ENCODE measurements around the gene GJA3. TPM values are rescaled to one million over a fixed set of nuclear protein-coding genes. Genes with fewer than 3 reads are reported as not detected.

Gene GJA3
- total RNA-seq, 4 donors from 2014 or later = 0.04 to 0.52 (median 0.32) TPM; not detected in 1

DNA sequence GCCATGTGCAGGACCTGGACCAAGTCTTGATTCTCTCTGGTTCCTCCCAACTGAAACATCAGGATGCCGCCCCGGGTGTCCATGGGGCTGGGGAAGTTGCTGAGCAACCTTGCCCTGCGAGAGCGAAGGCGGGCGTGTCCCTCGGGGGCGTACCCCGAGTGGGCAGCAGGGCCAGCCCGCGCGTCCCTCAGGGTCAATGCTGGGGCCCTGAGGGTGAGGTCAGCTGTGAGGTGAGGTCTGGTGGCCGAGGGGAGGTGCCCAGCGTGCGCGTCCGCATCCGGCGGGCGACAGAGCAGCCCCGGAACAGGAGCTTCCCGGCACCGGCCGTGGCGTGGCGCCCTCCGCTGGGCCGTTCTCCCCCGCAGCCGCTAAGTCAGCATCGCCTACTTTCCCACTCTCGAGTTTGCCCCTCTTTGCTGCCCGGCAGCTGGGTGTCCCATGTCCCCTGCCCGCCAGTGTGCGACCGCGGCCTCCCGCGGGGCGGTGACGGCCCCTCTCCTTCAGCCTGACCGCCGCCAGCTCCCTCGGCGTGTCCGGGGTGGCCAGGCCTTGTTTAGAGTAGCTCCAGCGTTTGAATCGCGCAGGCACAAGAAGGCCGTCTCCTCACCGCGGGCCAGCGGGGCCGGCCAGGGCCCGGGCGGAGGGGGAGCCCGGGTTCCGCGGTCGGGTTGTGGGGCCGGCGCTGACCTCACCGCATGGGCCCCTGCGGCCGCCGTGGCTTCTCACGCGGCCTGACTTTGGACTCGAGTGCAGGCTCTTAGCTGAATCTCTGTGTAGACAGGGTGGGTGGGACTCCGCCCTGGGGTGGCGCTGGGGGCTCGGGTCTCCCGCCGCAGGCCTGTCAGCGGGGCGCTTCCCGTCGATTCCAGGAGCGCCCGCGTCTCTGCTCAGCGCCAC lies 33.0 kb downstream of the GJA3 start:
- intact Hi-C loops (cut with DNase I; ENCODE audit: low total_unique reads) = no loop called here
- H3K4me3 ChIP-seq (ENCODE audit: low read depth, poor library complexity, severe bottlenecking) = peak overlapping the region; percentile 27
- WGBS, 2 donors = 0 to 2% methylated on average over 33 to 51 of the region's 82 CpGs
- TF ChIP-seq POLR2A (IDR thresholded peaks at IDR 0.05) = no peak
- TF ChIP-seq CTCF (IDR thresholded peaks at IDR 0.05) = peak in 1 of 3 donors; percentile 22
- peak; percentile 36 to 92 for DNase-seq (ENCODE audit: low spot score in 2 of 2)

- intact Hi-C loops (cut with DNase I; ENCODE audit: low total_unique reads) = no loop called here
- no peak for DNase-seq (ENCODE audit: low spot score in 2 of 2)
- TF ChIP-seq CTCF (IDR thresholded peaks at IDR 0.05) (no peak), POLR2A (IDR thresholded peaks at IDR 0.05) (no peak)
- 17 to 28% methylated on average over 6 of the region's 6 CpGs for WGBS, 2 donors
- no peak overlapping the region for H3K4me3 ChIP-seq (ENCODE audit: low read depth, poor library complexity, severe bottlenecking)
These were observed 33.6 kb downstream of the GJA3 start for GRCh38 chr13:20127262-20127561.

- TF ChIP-seq CTCF (IDR thresholded peaks at IDR 0.05) = no peak
- DNase-seq (ENCODE audit: low spot score in 2 of 2) = peak in 1 of 2 donors; percentile 40
- 74 to 79% methylated on average over 16 of the region's 16 CpGs for WGBS, 2 donors
- no peak overlapping the region for H3K4me3 ChIP-seq (ENCODE audit: low read depth, poor library complexity, severe bottlenecking)
- intact Hi-C loops (cut with DNase I; ENCODE audit: low total_unique reads) = no loop called here
These were observed 34.2 kb downstream of the GJA3 start for GRCh38 chr13:20126541-20127261.

GRCh38 chr13:20125783-20126165 lies 35.1 kb downstream of the GJA3 start:
- TF ChIP-seq CTCF (IDR thresholded peaks at IDR 0.05) = no peak
- no peak for TF ChIP-seq POLR2A (IDR thresholded peaks at IDR 0.05)
- H3K4me3 ChIP-seq (ENCODE audit: low read depth, poor library complexity, severe bottlenecking) = no peak overlapping the region
- WGBS, 2 donors = 62 to 67% methylated on average over 4 of the region's 4 CpGs
- intact Hi-C loops (cut with DNase I; ENCODE audit: low total_unique reads) = no loop called here
- peak in 1 of 2 donors; percentile 56 for DNase-seq (ENCODE audit: low spot score in 2 of 2)

GRCh38 chr13:20125129-20125782 lies 35.6 kb downstream of the GJA3 start:
- 6 to 15% methylated on average over 4 of the region's 4 CpGs for WGBS, 2 donors
- peak in 1 of 2 donors; percentile 63 for DNase-seq (ENCODE audit: low spot score in 2 of 2)
- intact Hi-C loops (cut with DNase I; ENCODE audit: low total_unique reads) = no loop called here
- TF ChIP-seq CTCF (IDR thresholded peaks at IDR 0.05) (no peak), POLR2A (IDR thresholded peaks at IDR 0.05) (no peak)
- H3K4me3 ChIP-seq (ENCODE audit: low read depth, poor library complexity, severe bottlenecking) = no peak overlapping the region
